Epithelial cell of esophagus (primary cell): ENCODE measurements around the gene PPP6R3.
"Not testable (repeated sequence)": the region's sequence is repeated elsewhere in the genome, so short reads cannot be mapped to it uniquely, and the experiment has no call there.

Experiments used
- DNase-seq: peaks from one replicate; pipeline ENCODE4 v3.0.0; 2010; ENCODE audit warnings: low read depth
- H3K4me3 ChIP-seq: 2 replicates; pipeline ENCODE4 v1.5.1; 2011; ENCODE audit warnings: mild to moderate bottlenecking, low read length, control low read depth
- CTCF ChIP-seq: IDR thresholded peaks from 2 replicates; pipeline ENCODE4 v1.5.1; 2011; ENCODE audit warnings: low read depth, mild to moderate bottlenecking, low read length, control low read depth, inconsistent platforms; ENCODE audit not compliant: insufficient read depth; ENCODE audit errors: missing control alignments

The PPP6R3 gene

GRCh38 chr11:68448604-68449011 is 11.9 kb upstream of the PPP6R3 start:
- DNase-seq: no peak
- no peak for TF ChIP-seq CTCF
- H3K4me3 ChIP-seq: no peak overlapping the region

GRCh38 chr11:68449951-68450350 is 10.6 kb upstream of the PPP6R3 start:
- no peak overlapping the region for H3K4me3 ChIP-seq
- no peak for DNase-seq
- TF ChIP-seq CTCF: no peak

GRCh38 chr11:68450711-68451110 is 9.8 kb upstream of the PPP6R3 start:
- no peak for DNase-seq
- no peak for TF ChIP-seq CTCF

GRCh38 chr11:68454767-68455166 is 5.8 kb upstream of the PPP6R3 start:
- no peak overlapping the region for H3K4me3 ChIP-seq
- no peak for TF ChIP-seq CTCF
- peak; percentile 46 for DNase-seq

More at GRCh38 chr11:68450711-68451110, 9.8 kb upstream of the PPP6R3 start:
- H3K4me3 ChIP-seq: no peak overlapping the region

GRCh38 chr11:68455485-68455884 is 5.1 kb upstream of the PPP6R3 start:
- no peak for DNase-seq
- TF ChIP-seq CTCF: no peak
- H3K4me3 ChIP-seq: no peak overlapping the region

GRCh38 chr11:68457216-68457897 is 3.2 kb upstream of the PPP6R3 start:
- no peak for TF ChIP-seq CTCF
- no peak for DNase-seq
- no peak overlapping the region for H3K4me3 ChIP-seq

- no peak for TF ChIP-seq CTCF
- no peak overlapping the region for H3K4me3 ChIP-seq
Observed at GRCh38 chr11:68457898-68458249, 2.7 kb upstream of the PPP6R3 start.

GRCh38 chr11:68458340-68458739 is 2.2 kb upstream of the PPP6R3 start:
- not testable (repeated sequence) for H3K4me3 ChIP-seq, DNase-seq

More at GRCh38 chr11:68457898-68458249, 2.7 kb upstream of the PPP6R3 start:
- DNase-seq: no peak
